ENCODE data around the gene IZUMO4. TPM values are rescaled to one million over a fixed set of nuclear protein-coding genes. Genes with fewer than 3 reads are reported as not detected.

Gene IZUMO4
- total RNA-seq, 2 donors from 2014 or later = 13.9 to 143 TPM

DNA sequence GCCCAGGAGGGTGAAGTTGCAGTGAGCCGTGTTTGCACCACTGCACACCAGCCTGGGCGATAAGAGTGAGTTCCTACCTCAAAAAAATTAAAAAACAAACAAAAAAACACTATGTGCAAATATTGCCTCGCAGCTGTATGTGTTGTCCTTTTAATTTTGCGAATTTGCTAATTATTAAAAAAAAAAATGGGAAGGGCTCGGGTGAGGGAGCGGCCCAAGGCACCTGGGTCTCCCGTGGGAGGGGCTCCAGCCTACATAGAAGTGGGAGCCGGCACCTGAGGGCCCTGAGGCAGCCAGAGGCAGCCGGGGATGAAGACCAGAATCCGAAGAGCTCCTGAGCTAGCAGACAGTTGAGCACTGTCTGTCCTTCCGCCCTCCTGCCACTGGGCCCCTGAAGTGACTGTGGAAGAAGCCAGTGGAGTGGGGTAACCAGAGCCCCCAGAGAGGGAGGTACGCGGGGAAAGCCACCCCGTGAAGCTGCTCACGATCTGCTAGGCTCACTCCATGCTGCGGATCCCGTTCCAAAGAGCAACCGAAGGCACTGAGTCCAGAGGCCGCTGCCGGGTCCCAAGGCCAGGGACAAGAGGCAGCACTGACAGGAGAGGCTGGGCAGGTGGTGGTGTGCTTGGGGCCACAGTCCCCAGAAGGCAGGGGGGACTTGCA lies 6.5 kb downstream of the IZUMO4 start:
- H3K36me3 Mint-ChIP-seq (ENCODE audit: low read depth) = peaks cover 77% of the 10 kb centered on the region
- H3K4me3 Mint-ChIP-seq = no peak overlapping the region
- no peak for ATAC-seq (replicated peaks)
- H3K4me1 Mint-ChIP-seq = peaks cover 7% of the 10 kb centered on the region
- no peaks in the 10 kb centered on the region for H3K9me3 Mint-ChIP-seq
- H3K27ac Mint-ChIP-seq = no peak overlapping the region
- no peaks in the 10 kb centered on the region for H3K27me3 Mint-ChIP-seq

DNA sequence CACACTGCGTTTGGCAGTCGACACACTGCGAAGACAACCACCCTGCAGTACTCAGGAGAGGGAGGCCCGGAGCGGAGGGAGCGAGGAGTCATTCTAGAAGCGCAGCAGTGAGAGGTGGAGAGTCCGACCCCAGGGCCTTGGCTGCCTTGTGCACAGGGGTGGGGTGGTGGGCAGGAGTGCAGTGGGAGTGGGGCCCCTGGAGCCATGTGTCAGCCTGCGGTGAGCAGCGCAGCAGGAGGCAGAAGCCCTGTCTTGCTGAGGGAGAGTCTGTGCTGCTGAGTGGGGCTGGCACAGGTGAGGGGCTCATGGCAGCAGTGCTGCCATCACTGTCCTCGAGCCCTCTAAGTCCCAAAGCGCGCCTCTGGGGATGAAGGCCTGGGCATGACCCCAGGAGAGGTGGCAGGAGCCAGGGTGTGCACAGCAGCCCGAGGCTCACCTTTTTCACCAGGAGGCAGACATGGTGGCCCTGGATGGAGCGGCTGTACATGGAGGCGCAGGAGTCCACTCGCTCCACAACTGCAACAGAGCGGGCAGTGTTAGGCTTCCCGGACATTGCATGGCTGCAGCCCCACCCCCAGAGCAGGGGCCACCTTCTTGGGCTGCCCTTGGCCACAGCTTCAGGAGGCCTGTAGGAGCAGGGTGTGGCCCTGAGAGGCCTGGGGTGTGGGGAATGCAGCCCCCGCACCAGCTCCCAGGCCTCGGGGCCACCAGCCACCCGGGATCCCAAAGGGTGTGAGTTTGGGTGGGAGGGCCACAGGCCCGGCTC lies 11.7 kb downstream of the IZUMO4 start:
- no peak overlapping the region for H3K4me3 Mint-ChIP-seq
- peaks cover 7% of the 10 kb centered on the region for H3K4me1 Mint-ChIP-seq
- H3K27ac Mint-ChIP-seq = peak overlapping the region; percentile 63
- H3K27me3 Mint-ChIP-seq = no peaks in the 10 kb centered on the region
- H3K9me3 Mint-ChIP-seq = no peaks in the 10 kb centered on the region
- peaks cover 84% of the 10 kb centered on the region for H3K36me3 Mint-ChIP-seq (ENCODE audit: low read depth)
- no peak for ATAC-seq (replicated peaks)

DNA sequence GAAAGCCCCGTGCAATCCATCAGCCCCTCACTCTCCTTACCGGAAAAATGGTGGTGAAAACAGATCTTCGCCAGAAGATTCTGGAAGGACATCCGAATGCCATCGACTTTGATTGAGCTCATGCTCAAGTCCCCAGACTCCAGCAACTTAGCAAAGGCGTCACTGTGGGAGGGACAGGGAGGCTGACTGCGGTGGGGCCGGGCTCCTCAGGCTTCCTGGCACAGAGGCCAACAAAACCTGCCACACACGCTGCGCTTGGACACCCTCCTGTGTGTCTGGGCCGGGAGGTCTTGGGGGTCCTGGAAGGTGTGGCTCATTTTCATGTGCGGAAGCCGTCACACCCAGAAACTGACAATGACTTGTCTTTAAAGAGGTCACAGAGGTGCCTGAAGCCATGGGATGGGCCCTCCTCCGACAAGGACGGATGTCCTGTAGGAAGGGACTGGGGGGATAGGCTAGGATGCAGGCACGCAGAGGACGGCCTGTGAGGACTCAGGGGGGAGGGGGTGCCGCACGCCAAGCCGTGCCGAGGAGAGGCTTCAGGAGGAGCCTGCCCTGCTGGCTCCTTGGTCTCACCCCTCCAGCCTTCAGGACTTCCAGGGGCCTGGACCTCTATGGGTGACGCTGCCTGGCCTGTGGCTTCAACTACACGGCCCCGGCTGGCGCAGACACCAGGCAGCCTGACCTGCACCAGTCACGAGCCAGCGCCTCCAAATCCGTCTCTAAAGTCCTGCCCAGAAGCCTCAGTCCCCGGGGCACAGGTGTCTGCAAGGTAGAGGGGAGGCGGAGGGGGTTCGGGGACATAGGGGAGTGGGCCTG lies 12.5 kb downstream of the IZUMO4 start:
- Mint-ChIP-seq H3K4me1 (peaks cover 6% of the 10 kb centered on the region), H3K4me3 (no peak overlapping the region), H3K27me3 (no peaks in the 10 kb centered on the region), H3K9me3 (no peaks in the 10 kb centered on the region), H3K27ac (no peak overlapping the region), H3K36me3 (ENCODE audit: low read depth) (peaks cover 84% of the 10 kb centered on the region)
- no peak for ATAC-seq (replicated peaks)

DNA sequence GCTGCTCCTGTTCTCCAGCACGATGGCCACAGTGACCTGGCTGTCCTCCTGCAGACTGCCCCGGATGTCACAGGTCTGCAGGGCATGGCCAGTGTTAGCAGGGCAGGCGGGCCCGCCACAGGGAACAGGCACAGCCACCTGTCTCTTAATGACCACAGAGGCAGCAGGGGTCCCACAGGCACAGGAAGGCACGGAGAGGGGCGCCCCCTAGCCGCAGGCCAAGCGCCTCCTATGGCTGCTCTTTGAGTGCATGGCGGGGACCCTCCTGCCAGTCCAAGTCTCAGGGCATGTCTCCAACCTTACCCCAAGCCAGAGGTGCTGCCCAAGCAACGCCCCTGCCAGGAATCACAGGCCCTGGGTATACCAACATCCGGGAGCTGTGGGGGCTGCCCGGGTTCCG lies 14.1 kb downstream of the IZUMO4 start:
- Mint-ChIP-seq H3K27ac (no peak overlapping the region), H3K36me3 (ENCODE audit: low read depth) (peaks cover 82% of the 10 kb centered on the region), H3K9me3 (no peaks in the 10 kb centered on the region), H3K4me1 (peaks cover 6% of the 10 kb centered on the region), H3K4me3 (no peak overlapping the region), H3K27me3 (no peaks in the 10 kb centered on the region)
- no peak for ATAC-seq (replicated peaks)

DNA sequence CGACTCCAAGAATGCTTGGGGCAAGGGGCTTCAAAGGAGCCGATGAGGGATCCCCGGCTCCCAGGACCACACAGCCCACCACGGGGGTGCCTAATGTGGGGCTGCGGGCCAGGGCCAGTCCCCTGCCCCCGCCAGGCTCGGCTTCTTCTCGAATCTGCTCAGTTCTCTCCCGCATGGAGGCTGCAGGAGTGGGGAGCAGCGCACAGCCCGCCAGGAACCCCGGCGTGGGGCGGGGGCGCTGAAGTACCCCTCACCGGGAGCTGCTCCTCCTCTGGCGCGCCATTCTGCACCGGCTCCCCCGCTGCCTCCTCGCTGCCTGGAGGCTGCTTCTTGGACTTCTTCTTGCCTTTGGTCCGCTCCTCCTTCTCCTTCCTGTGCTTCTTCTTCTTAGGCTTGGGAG lies 14.7 kb downstream of the IZUMO4 start:
- Mint-ChIP-seq H3K36me3 (ENCODE audit: low read depth) (peaks cover 82% of the 10 kb centered on the region), H3K9me3 (no peaks in the 10 kb centered on the region), H3K27ac (no peak overlapping the region), H3K4me1 (peaks cover 6% of the 10 kb centered on the region), H3K27me3 (no peaks in the 10 kb centered on the region), H3K4me3 (no peak overlapping the region)
- no peak for ATAC-seq (replicated peaks)

DNA sequence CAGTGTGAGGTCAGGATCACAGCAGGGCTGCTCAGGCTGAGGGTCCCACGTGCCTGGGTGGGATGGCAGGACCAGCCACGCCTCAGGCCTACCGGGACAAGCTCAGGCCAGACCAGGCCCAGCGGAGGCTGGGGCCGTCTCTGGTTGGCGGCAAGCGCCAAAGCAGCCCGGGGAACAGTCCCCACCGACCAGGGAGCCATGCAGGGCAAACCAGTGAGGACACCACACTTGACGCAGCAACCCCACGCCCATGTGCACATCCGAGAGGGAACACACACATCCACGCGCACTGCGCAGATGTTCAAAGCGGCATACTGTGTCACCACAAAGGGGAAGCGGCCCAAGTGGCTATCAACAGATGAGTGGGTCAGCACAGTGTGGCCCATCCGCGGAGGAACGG lies 15.2 kb downstream of the IZUMO4 start:
- H3K27me3 Mint-ChIP-seq = no peaks in the 10 kb centered on the region
- no peaks in the 10 kb centered on the region for H3K9me3 Mint-ChIP-seq
- H3K4me1 Mint-ChIP-seq = peaks cover 6% of the 10 kb centered on the region
- no peak for ATAC-seq (replicated peaks)
- H3K36me3 Mint-ChIP-seq (ENCODE audit: low read depth) = peaks cover 78% of the 10 kb centered on the region
- H3K4me3 Mint-ChIP-seq = no peak overlapping the region
- H3K27ac Mint-ChIP-seq = peak overlapping the region; percentile 28

DNA sequence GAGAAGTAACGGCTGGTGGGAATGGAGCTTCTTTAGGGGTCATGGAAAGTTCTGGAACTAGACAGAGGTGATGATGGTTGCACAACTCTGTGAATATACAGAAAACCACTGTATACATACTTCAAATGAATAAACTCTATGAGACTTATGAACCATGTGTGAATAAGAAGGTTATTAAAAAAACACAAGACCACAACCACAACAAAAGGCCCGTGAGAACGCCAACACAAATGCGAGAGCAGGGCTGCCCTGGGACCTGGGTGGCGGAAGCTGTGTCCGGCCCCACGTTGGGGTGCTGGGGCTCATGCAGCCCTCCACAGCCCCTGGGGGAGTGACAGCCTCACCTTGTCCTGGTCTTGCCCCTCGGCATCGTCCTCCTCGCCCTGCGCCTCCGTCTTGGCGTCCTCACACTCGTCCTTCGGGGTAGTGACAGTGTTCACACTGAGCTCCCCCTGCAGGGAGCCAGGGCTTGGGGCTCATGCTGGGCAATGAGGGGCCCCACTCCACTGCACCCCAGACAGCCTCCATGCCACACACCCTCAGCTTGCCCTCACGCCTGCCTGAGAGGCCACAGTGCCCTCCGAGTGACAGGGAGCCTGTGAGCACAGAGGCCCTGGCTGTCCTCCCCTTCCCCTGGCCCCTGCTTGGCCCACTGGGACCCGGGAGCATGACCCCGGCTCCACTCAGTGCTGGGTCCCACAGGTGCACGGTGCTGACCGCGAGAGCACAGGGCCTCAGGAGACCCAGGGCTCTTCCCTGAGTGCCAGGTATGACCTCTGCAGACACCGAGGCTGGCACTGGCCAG lies 16.0 kb downstream of the IZUMO4 start:
- Mint-ChIP-seq H3K27me3 (no peaks in the 10 kb centered on the region), H3K27ac (peak overlapping the region; percentile 28), H3K36me3 (ENCODE audit: low read depth) (peaks cover 77% of the 10 kb centered on the region), H3K9me3 (no peaks in the 10 kb centered on the region), H3K4me1 (peaks cover 6% of the 10 kb centered on the region), H3K4me3 (no peak overlapping the region)
- peak; percentile 37 for ATAC-seq (replicated peaks)

DNA sequence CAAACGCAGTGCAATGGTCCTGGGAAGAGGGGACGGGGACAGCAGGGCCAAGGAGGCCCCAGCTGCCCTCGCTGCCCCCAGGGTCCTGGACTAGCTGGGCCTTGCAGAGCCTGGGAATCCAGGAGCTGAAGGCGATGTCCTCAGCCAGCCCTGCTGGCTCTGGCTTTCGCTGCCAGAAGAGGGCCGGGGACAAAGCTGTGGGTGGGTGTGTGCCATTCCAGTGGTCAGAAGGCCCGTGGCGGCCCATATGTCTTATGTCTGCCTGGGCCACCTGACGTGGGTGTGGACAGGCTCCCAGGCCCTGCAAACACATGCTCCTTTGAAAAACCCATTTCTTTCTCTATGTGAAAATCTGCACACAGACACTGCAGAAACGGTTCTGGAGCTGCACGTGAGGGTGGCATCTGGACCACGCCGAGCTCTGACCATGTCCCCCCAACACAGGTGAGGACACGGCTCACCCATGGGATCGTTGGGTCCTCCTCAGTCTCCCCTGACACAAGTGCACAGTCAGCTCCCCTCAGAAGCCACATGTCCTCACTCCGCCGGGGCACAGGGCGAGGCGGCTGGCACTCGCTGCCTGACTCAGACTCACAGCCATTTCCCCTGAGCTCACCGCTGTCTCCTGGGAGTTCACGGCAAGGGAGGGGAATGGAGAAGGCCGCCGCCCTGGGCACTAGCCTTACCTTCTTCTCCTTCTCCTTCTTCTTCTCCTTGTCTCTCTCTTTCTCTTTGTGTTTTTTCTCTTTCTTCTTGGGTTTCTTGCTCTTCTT lies 16.9 kb downstream of the IZUMO4 start:
- H3K36me3 Mint-ChIP-seq (ENCODE audit: low read depth) = peaks cover 77% of the 10 kb centered on the region

DNA sequence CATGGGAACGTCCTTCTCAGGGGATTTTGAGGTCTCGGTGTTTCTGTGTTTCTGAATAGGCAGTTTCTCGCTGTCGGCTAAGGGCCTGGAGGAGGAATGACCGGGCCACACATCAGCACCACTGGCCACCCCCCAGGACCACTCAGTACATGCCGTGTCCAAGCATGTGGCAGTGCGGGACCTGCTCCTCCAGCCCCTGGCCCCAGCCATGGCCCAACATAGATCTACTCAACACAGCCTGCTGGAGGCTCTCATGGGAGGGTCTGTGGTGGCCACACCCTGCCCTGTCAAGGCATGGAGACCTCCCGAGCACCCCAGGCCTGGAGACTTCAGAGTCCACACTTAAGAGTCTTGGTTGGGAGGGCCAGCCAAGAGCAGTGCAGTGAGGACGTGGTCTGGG lies 17.5 kb downstream of the IZUMO4 start:
- Mint-ChIP-seq H3K9me3 (no peaks in the 10 kb centered on the region), H3K27me3 (no peaks in the 10 kb centered on the region), H3K4me1 (peaks cover 6% of the 10 kb centered on the region), H3K27ac (peak overlapping the region; percentile 62), H3K4me3 (no peak overlapping the region), H3K36me3 (ENCODE audit: low read depth) (peaks cover 79% of the 10 kb centered on the region)
- no peak for ATAC-seq (replicated peaks)

More for the DNA sequence above, 16.9 kb downstream of the IZUMO4 start:
- Mint-ChIP-seq H3K27me3 (no peaks in the 10 kb centered on the region), H3K4me3 (no peak overlapping the region), H3K9me3 (no peaks in the 10 kb centered on the region), H3K4me1 (peaks cover 6% of the 10 kb centered on the region), H3K27ac (peak overlapping the region; percentile 62)
- no peak for ATAC-seq (replicated peaks)

DNA sequence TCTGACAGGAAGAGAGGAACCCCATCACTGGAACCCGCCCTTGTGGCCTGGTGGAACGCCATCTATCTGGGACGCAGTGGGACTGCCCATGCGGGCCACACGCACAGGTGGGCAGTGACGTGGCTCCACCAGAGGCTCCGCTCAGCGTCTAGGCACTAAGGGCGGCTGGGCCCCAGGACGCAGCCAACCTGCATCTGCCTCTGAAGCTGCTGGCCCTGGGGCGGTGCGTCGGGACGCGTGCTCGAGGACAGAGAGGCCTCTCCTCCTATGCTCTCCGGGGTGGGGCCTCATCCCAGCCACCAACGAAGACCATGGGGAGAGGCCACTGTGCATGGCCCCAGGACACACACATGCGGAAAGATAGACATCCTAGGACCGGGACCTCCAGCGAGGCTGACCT lies 18.1 kb downstream of the IZUMO4 start:
- Mint-ChIP-seq H3K27ac (no peak overlapping the region), H3K4me3 (no peak overlapping the region), H3K27me3 (no peaks in the 10 kb centered on the region), H3K36me3 (ENCODE audit: low read depth) (peaks cover 81% of the 10 kb centered on the region), H3K9me3 (no peaks in the 10 kb centered on the region), H3K4me1 (peaks cover 6% of the 10 kb centered on the region)
- ATAC-seq (replicated peaks) = no peak

DNA sequence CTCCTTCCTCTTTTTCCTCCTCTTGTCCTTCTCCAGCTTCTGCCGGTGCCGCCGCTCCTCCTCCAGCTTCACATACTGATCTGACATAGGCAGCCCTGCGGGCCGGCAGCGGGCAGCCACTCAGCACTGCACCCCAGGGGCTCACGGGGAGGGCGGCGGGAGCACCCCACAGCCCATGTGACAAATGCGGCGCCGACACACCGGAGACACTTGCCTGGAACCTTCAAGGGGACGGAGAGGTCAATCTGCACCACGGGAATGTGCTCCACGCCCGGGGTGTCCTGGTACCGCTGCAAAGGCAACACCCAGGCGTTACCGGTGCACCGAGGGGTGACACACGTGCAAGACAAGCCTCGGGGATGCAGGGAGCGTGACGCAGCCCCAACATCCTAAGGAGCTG lies 18.6 kb downstream of the IZUMO4 start:
- no peaks in the 10 kb centered on the region for H3K27me3 Mint-ChIP-seq
- peaks cover 86% of the 10 kb centered on the region for H3K36me3 Mint-ChIP-seq (ENCODE audit: low read depth)
- ATAC-seq (replicated peaks) = no peak
- no peaks in the 10 kb centered on the region for H3K9me3 Mint-ChIP-seq
- H3K27ac Mint-ChIP-seq = no peak overlapping the region
- H3K4me3 Mint-ChIP-seq = no peak overlapping the region
- peaks cover 6% of the 10 kb centered on the region for H3K4me1 Mint-ChIP-seq

DNA sequence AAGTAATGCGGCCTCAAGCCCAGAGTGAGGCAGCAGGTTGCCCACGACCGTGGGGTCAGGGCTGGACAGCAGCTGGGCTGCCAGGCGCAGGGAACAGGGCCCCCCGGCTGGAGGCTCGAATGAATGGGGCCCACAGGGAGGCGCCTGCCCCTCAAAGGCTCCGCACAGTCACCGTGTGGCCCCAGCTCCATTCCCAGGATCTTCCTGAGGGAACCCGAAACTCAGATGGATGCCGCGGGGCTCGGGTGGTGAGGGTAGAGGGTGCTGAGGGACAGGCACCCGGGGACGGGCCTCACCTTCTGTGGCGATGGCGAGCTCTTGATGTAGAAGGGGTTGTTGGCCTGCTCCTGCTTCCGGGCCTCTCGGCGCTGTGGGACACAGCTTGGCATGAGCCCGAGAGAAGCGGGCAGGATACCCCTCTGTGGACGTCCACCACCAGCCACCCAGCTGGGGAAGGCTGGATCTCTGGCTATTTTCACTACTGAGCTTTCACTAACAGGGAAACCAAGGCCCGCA lies 19.3 kb downstream of the IZUMO4 start:
- Mint-ChIP-seq H3K4me3 (no peak overlapping the region), H3K36me3 (ENCODE audit: low read depth) (peaks cover 91% of the 10 kb centered on the region), H3K27me3 (no peaks in the 10 kb centered on the region), H3K4me1 (peaks cover 6% of the 10 kb centered on the region), H3K27ac (no peak overlapping the region), H3K9me3 (no peaks in the 10 kb centered on the region)
- no peak for ATAC-seq (replicated peaks)

DNA sequence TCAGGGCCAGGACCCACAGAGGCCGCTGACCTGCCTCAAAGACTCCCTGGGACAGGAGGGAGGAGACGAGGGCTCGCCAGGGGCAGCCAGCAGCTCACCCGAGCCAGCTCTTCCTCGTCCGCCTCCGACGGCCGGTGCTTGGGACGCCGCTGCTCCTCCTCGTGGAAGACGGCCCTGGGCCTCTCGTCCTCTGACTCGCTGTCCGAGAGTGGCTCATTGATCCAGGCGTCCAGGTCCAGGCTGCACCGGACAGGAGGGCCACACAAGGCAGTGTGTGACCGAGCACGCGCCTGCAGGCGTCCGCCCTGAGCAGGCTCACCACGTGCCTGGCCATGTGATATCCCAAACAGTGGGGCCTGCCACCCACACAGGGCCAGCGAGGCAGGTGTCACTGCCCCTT lies 19.8 kb downstream of the IZUMO4 start:
- Mint-ChIP-seq H3K36me3 (ENCODE audit: low read depth) (peaks cover 91% of the 10 kb centered on the region), H3K27me3 (no peaks in the 10 kb centered on the region), H3K27ac (no peak overlapping the region), H3K4me1 (peaks cover 6% of the 10 kb centered on the region), H3K4me3 (no peak overlapping the region), H3K9me3 (no peaks in the 10 kb centered on the region)
- no peak for ATAC-seq (replicated peaks)

Measured in activated T-helper 17 cell treated with anti-CD3 and anti-CD28 coated beads, Interleukin-2, amount 50 U/mL, for 72 hours (primary cell).